ENCODE data around the gene DAPK1.

The DAPK1 gene

GRCh38 chr9:87613265-87614111 lies 115.8 kb downstream of the DAPK1 start:
- Histone ChIP-seq H3K79me2 (ENCODE audit: insufficient read depth, low read length) (no peaks in the 10 kb centered on the region), H3K36me3 (ENCODE audit: insufficient read depth, low read length) (no peaks in the 10 kb centered on the region), H3K9ac (ENCODE audit: low read depth, low read length) (no peak overlapping the region), H4K20me1 (ENCODE audit: insufficient read depth, low read length) (no peaks in the 10 kb centered on the region), H3K4me1 (ENCODE audit: insufficient read depth, low read length) (no peaks in the 10 kb centered on the region), H3K27ac (ENCODE audit: low read length) (no peak overlapping the region), H2AFZ (ENCODE audit: low read depth, low read length) (no peak overlapping the region), H3K27me3 (ENCODE audit: insufficient read depth, low read length, poor library complexity) (no peaks in the 10 kb centered on the region), H3K4me2 (ENCODE audit: insufficient read depth, low read length) (no peak overlapping the region), H3K4me3 (ENCODE audit: low read depth in 1 of 2, low read length in 2 of 2) (no peak overlapping the region), H3K9me3 (ENCODE audit: insufficient read depth, low read length, severe bottlenecking) (no peaks in the 10 kb centered on the region)
- TF ChIP-seq CTCF (IDR thresholded peaks at IDR 0.05; ENCODE audit: borderline replicate concordance, extremely low read depth, low read length, poor library complexity, severe bottlenecking) (no peak), EZH2 (IDR thresholded peaks at IDR 0.05; ENCODE audit: borderline replicate concordance, low read depth, low read length, severe bottlenecking) (no peak)
- ATAC-seq (ENCODE audit: insufficient read depth, low read depth) (no peak), DNase-seq (no peak)

GRCh38 chr9:87614397-87614796 lies 116.7 kb downstream of the DAPK1 start:
- H3K27me3 ChIP-seq (ENCODE audit: insufficient read depth, low read length, poor library complexity) = no peaks in the 10 kb centered on the region
- no peak overlapping the region for H3K4me2 ChIP-seq (ENCODE audit: insufficient read depth, low read length)
- H3K4me1 ChIP-seq (ENCODE audit: insufficient read depth, low read length) = no peaks in the 10 kb centered on the region
- ATAC-seq (ENCODE audit: insufficient read depth, low read depth) (no peak), DNase-seq (no peak)
- no peak overlapping the region for H2AFZ ChIP-seq (ENCODE audit: low read depth, low read length)
- no peak overlapping the region for H3K9ac ChIP-seq (ENCODE audit: low read depth, low read length)
- H3K4me3 ChIP-seq (ENCODE audit: low read depth in 1 of 2, low read length in 2 of 2) = no peak overlapping the region
- H3K27ac ChIP-seq (ENCODE audit: low read length) = no peak overlapping the region
- no peaks in the 10 kb centered on the region for H3K79me2 ChIP-seq (ENCODE audit: insufficient read depth, low read length)
- no peaks in the 10 kb centered on the region for H3K36me3 ChIP-seq (ENCODE audit: insufficient read depth, low read length)
- no peak for TF ChIP-seq CTCF (IDR thresholded peaks at IDR 0.05; ENCODE audit: borderline replicate concordance, extremely low read depth, low read length, poor library complexity, severe bottlenecking)
- H4K20me1 ChIP-seq (ENCODE audit: insufficient read depth, low read length) = no peaks in the 10 kb centered on the region
- no peaks in the 10 kb centered on the region for H3K9me3 ChIP-seq (ENCODE audit: insufficient read depth, low read length, severe bottlenecking)

GRCh38 chr9:87615136-87615535 lies 117.5 kb downstream of the DAPK1 start:
- DNase-seq = no peak
- no peak for TF ChIP-seq EZH2 (IDR thresholded peaks at IDR 0.05; ENCODE audit: borderline replicate concordance, low read depth, low read length, severe bottlenecking)
- TF ChIP-seq CTCF (IDR thresholded peaks at IDR 0.05; ENCODE audit: borderline replicate concordance, extremely low read depth, low read length, poor library complexity, severe bottlenecking) = no peak

More at GRCh38 chr9:87615136-87615535, 117.5 kb downstream of the DAPK1 start:
- Histone ChIP-seq H3K4me1 (ENCODE audit: insufficient read depth, low read length) (no peaks in the 10 kb centered on the region), H3K36me3 (ENCODE audit: insufficient read depth, low read length) (no peaks in the 10 kb centered on the region), H4K20me1 (ENCODE audit: insufficient read depth, low read length) (no peaks in the 10 kb centered on the region), H3K4me2 (ENCODE audit: insufficient read depth, low read length) (no peak overlapping the region), H3K9ac (ENCODE audit: low read depth, low read length) (no peak overlapping the region), H3K79me2 (ENCODE audit: insufficient read depth, low read length) (no peaks in the 10 kb centered on the region), H3K27ac (ENCODE audit: low read length) (no peak overlapping the region), H2AFZ (ENCODE audit: low read depth, low read length) (no peak overlapping the region), H3K27me3 (ENCODE audit: insufficient read depth, low read length, poor library complexity) (no peaks in the 10 kb centered on the region), H3K4me3 (ENCODE audit: low read depth in 1 of 2, low read length in 2 of 2) (no peak overlapping the region), H3K9me3 (ENCODE audit: insufficient read depth, low read length, severe bottlenecking) (no peaks in the 10 kb centered on the region)
- ATAC-seq (ENCODE audit: insufficient read depth, low read depth) = no peak

All from DND-41 (cell line).